Skeletal muscle tissue (tissue), 4 donors: Measurements from ENCODE around the gene PUM1. TPM values are rescaled to one million over a fixed set of nuclear protein-coding genes. Genes with fewer than 3 reads are reported as not detected.

Source experiments
- H3K27ac ChIP-seq: one replicate; pipeline ENCODE4 v1.7.0; 2013; ENCODE audit warnings: mild to moderate bottlenecking, low read depth, low read length, inconsistent platforms
- H3K27me3 ChIP-seq, 3 donors: one replicate each; pipeline ENCODE4 v1.7.0; 2013; ENCODE audit warnings: low read length in 3 of 3; ENCODE audit not compliant: control insufficient read depth in 3 of 3, insufficient read depth in 3 of 3
- H3K36me3 ChIP-seq, 3 donors: one replicate each; pipeline ENCODE4 v1.7.0; 2013; ENCODE audit warnings: low read length in 3 of 3; ENCODE audit not compliant: control insufficient read depth in 3 of 3, insufficient read depth in 3 of 3
- H3K4me1 ChIP-seq, 3 donors: one replicate each; pipeline ENCODE4 v1.7.0; 2013; ENCODE audit warnings: low read length in 3 of 3, mild to moderate bottlenecking in 3 of 3; ENCODE audit not compliant: control insufficient read depth in 3 of 3, insufficient read depth in 3 of 3
- H3K4me3 ChIP-seq, 3 donors: one replicate each; pipeline ENCODE4 v1.7.0; 2013; ENCODE audit warnings: low read length in 3 of 3
- H3K9ac ChIP-seq, 3 donors: one replicate each; pipeline ENCODE4 v1.7.0; 2013; ENCODE audit warnings: low read length in 3 of 3, mild to moderate bottlenecking in 3 of 3, moderate library complexity in 2 of 3, low read depth in 1 of 3
- H3K9me3 ChIP-seq, 3 donors: one replicate each; pipeline ENCODE4 v1.7.0; 2013; ENCODE audit warnings: low read length in 3 of 3; ENCODE audit not compliant: control insufficient read depth in 3 of 3
- total RNA-seq: library from RNA; depleted of rRNA; stranded (reverse); fragments of >200 nt; gene quantifications from one replicate; pipeline ENCODE4 v1.2.3, GENCODE V29; 2014
- donor health status: Osteomylitis.

Gene PUM1
- total RNA-seq, 1 donor from 2014 or later: 68.9 TPM

- H3K36me3 ChIP-seq: peaks cover 0 to 6% (median 0%) of the 10 kb centered on the region in 3 donors
- H3K27ac ChIP-seq: no peak overlapping the region
- no peaks in the 10 kb centered on the region for H3K27me3 ChIP-seq
- H3K4me3 ChIP-seq: no peak overlapping the region
- no peak overlapping the region for H3K9ac ChIP-seq
- peaks cover 19 to 40% (median 25%) of the 10 kb centered on the region in 3 donors for H3K4me1 ChIP-seq
- no peaks in the 10 kb centered on the region for H3K9me3 ChIP-seq
Measured at GRCh38 chr1:31003613-31004230, 61.8 kb downstream of the PUM1 start.

DNA sequence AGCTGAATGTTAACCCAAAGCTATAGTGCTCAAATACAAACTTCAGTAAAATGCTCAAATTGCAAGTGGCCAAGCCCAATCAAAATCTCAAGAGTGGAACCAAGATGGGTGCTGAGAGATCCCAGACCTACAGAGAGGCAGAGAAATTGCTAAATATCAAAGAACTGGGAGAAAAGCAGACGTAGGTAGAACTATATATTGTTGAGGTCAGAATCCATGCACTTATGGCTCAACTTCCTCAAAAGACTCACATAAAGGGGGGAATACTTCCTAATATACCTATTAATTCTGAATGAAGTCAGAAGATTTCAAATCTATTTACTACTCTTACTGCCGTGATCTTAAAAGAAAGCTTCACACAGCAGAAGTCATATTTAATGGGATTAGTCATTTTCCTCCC, 65.2 kb downstream of the PUM1 start:
- H3K27ac ChIP-seq: no peak overlapping the region
- no peak overlapping the region for H3K4me3 ChIP-seq
- H3K27me3 ChIP-seq: no peaks in the 10 kb centered on the region
- H3K9me3 ChIP-seq: no peaks in the 10 kb centered on the region
- peaks cover 15 to 38% (median 17%) of the 10 kb centered on the region in 3 donors for H3K4me1 ChIP-seq
- H3K36me3 ChIP-seq: peaks cover 0 to 8% (median 0%) of the 10 kb centered on the region in 3 donors
- no peak overlapping the region for H3K9ac ChIP-seq

- no peaks in the 10 kb centered on the region for H3K27me3 ChIP-seq
- peaks cover 5 to 28% (median 7%) of the 10 kb centered on the region in 3 donors for H3K4me1 ChIP-seq
- H3K9ac ChIP-seq: no peak overlapping the region
- peaks cover 0 to 6% (median 0%) of the 10 kb centered on the region in 3 donors for H3K36me3 ChIP-seq
- H3K9me3 ChIP-seq: no peaks in the 10 kb centered on the region
- no peak overlapping the region for H3K27ac ChIP-seq
- no peak overlapping the region for H3K4me3 ChIP-seq
Measured at GRCh38 chr1:30998887-30999286, 66.6 kb downstream of the PUM1 start.

- Histone ChIP-seq H3K4me1 (peaks cover 5 to 21% (median 5%) of the 10 kb centered on the region in 3 donors), H3K27me3 (no peaks in the 10 kb centered on the region), H3K27ac (no peak overlapping the region), H3K9ac (no peak overlapping the region), H3K9me3 (no peaks in the 10 kb centered on the region), H3K4me3 (no peak overlapping the region), H3K36me3 (peaks cover 0 to 4% (median 0%) of the 10 kb centered on the region in 3 donors)
Measured at GRCh38 chr1:30998171-30998570, 67.3 kb downstream of the PUM1 start.

DNA sequence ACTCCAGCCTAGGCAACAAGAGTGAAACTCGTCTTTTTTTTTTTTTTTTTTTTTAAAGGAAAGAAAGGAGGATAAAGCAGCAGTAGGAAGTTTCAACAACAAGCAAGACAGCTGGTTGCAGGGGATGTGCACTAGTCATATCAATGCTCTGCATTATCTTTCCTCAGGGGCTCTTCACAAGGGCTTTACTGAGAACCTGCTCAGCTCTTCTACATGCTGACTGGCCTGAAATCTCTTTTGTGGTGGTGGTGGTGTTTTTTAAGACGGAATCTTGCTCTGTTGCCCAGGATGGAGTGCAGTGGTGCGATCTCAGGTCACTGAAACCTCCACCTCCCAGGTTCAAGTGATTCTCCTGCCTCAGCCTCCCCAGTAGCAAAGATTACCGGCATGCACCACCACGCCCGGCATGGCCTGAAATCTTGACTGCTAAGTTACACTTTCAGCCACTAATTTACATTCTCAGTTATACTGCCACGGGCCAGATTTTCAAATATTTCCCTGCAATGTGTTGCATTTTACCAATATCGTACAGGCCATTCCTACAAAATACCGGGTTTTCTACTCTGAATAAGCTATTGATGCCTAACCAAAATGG, 68.0 kb downstream of the PUM1 start:
- Histone ChIP-seq H3K4me1 (peaks cover 5 to 18% (median 5%) of the 10 kb centered on the region in 3 donors), H3K9me3 (no peaks in the 10 kb centered on the region), H3K9ac (no peak overlapping the region), H3K27me3 (no peaks in the 10 kb centered on the region), H3K36me3 (peaks cover 0 to 4% (median 0%) of the 10 kb centered on the region in 3 donors), H3K27ac (no peak overlapping the region), H3K4me3 (no peak overlapping the region)

- Histone ChIP-seq H3K36me3 (peaks cover 0 to 10% (median 0%) of the 10 kb centered on the region in 3 donors), H3K4me1 (peaks cover 9 to 26% (median 13%) of the 10 kb centered on the region in 3 donors), H3K27ac (peak overlapping the region; percentile 12), H3K9me3 (no peaks in the 10 kb centered on the region), H3K4me3 (no peak overlapping the region), H3K27me3 (no peaks in the 10 kb centered on the region), H3K9ac (no peak overlapping the region)
Measured at GRCh38 chr1:30995990-30996612, 69.4 kb downstream of the PUM1 start.

DNA sequence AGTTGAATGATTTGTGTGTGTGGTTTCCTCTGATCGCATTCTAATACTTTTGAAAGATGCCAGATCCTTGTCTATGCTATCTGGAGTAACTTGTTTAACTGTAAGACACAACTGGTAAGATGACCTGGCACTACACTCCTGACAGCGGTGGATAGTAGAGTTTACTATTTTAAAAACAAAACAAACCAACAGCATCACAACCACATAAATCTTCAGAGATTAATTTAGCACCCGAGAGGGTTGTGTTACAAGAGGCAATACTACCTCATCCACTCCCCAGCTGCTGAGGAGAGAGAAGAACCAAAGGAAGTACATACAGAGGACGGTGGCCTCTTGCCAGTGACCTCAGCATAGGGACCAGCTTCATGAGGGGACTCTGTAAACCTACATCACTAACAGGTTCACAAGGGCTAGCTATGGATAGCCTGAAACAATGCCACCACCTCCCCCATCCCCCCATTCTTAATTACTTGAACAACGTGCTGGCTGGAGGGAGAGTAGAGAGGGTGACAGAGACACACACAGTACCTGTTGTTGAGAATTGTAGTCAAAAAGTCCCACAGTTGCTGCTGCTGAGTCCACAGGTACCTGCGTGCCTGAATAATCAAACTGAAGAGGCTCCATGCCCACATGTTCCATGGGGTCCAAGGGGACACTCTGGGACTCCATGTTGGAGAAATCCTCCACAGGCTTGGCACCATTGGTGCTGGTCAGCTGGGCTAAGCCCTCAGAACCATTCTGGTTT, 73.5 kb downstream of the PUM1 start:
- H3K27me3 ChIP-seq: no peaks in the 10 kb centered on the region
- H3K4me1 ChIP-seq: peaks cover 18 to 38% (median 34%) of the 10 kb centered on the region in 3 donors
- peak overlapping the region; percentile 38 for H3K27ac ChIP-seq
- H3K4me3 ChIP-seq: no peak overlapping the region
- peaks cover 0 to 10% (median 0%) of the 10 kb centered on the region in 3 donors for H3K36me3 ChIP-seq
- H3K9me3 ChIP-seq: no peaks in the 10 kb centered on the region
- H3K9ac ChIP-seq: no peak overlapping the region

DNA sequence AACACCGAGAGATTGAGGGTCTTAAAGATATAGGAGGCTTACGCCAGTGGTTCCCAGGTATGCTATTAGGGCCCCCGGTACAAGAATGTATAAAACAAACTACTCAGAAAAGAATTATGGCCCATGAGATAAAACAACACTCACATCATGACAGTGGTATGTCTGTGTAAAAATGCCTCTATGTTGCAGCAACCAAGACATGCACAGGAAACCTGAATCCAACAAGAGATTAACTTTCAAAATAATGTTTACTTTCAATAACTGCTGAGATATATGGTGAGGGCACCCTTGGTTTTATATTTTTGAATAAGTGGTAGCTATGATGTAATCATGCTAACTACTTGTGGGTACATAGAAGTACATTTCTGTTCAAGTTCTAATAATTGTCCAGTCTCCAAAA, 74.9 kb downstream of the PUM1 start:
- Histone ChIP-seq H3K27ac (peak overlapping the region; percentile 8), H3K27me3 (no peaks in the 10 kb centered on the region), H3K4me3 (no peak overlapping the region), H3K36me3 (peaks cover 0 to 8% (median 0%) of the 10 kb centered on the region in 3 donors), H3K9me3 (no peaks in the 10 kb centered on the region), H3K4me1 (peaks cover 15 to 36% (median 34%) of the 10 kb centered on the region in 3 donors), H3K9ac (no peak overlapping the region)

DNA sequence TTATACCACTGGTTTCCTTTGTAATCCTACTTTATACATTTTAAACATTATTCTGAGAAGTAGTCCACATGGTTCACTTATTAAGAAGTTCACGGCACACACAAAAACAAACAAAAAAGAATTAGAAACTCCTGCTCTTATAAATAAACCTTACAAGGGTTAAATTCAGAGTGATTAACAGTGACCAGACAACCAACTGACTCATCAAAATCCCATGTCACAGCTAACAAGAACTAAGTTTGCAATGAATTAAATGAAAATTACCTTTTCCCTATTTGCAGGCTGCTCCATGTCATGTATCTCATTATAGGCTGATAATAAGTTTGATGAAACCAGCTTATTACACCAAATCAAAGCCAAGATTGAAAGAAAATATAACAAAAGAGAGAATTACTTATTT, 77.5 kb downstream of the PUM1 start:
- no peak overlapping the region for H3K9ac ChIP-seq
- no peak overlapping the region for H3K4me3 ChIP-seq
- H3K4me1 ChIP-seq: peaks cover 25 to 56% (median 46%) of the 10 kb centered on the region in 3 donors
- no peaks in the 10 kb centered on the region for H3K27me3 ChIP-seq
- H3K9me3 ChIP-seq: no peaks in the 10 kb centered on the region
- no peak overlapping the region for H3K27ac ChIP-seq
- H3K36me3 ChIP-seq: peaks cover 0 to 8% (median 0%) of the 10 kb centered on the region in 3 donors
